T-helper 9 cell (primary cell): ENCODE data around the gene LYPD6.
"Not testable (repeated sequence)": the region's sequence is repeated elsewhere in the genome, so short reads cannot be mapped to it uniquely, and the experiment has no call there.

Source experiments
- DNase-seq: peaks from one replicate; pipeline ENCODE4 v3.0.0-alpha.2; 2020
- total RNA-seq, 2 donors: gene quantifications; one replicate each; lab custom pipeline; 2026; lab: John Stamatoyannopoulos, UW

The LYPD6 gene, protein sequence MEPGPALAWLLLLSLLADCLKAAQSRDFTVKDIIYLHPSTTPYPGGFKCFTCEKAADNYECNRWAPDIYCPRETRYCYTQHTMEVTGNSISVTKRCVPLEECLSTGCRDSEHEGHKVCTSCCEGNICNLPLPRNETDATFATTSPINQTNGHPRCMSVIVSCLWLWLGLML
- 0 reads per million in 2 donors for total RNA-seq

DNA sequence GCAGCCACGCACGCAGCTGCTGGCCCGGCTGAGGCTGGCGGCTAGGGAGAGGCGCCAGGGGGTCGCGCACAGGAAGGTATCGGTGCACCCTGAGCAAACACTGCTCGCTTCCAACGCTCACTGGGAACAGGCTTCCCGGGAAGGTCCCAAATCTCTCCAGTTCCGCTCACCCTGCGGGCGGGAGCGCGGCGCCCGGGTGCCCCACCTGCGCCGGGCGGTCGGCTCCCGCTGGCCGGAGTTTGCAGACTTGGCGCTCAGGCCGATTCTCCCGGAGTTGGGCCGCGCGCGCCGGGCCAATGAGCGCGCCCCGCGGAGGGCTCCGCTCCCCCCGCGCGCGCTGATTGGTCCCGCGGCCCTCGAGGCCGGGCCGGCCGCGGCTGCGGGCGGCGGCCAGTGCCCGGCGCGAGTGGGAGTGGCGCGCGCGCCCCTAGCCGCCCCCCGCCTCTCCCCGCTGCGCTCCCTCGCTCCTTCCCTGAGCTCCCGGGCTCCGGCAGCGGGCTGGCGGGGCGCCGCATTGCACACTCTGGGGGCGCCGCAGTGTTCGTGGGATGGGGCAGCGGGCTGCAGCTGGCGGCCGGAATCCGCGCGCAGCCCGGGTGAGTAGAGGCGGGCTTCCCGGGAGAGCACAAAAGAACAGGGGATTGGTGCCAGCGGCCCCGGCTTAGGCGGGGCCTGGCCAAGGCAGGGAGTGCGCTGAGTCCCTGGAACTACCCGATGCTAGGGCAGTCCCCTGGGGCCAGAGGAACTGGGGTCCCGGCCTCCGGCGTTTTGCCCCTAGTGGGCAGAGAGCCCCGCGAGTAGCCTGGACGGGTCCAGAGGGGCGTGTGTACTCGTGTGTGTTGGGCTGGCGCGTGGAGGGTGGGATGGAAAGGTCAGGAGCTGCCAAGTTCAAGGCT, at the start of gene LYPD6:
LYPD6 (plus strand) TSS at position 461 of the 896 bp plus-strand sequence. CDS start 107,122 bp downstream, outside the sequence.
- DNase-seq: no peak

DNA sequence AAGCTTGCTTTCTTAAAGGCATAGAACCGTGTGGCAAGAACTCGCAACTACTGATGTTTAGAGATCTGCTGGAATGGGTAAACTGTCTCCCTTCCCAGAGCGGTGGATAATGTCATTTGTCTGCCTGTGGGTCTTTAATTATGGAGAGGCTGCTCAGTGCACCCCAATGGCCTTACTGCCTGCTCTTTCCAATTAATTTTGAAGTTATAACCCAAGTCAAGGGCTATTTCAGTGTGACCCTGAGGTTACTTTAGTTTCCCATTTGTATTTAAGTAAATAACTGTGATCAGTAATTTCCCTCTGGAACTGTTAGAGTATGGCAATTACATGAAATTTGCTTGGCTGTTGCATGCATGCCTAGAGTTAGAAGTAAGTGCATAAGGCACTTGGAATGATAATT, 48.9 kb upstream of the LYPD6 start:
- no peak for DNase-seq

DNA sequence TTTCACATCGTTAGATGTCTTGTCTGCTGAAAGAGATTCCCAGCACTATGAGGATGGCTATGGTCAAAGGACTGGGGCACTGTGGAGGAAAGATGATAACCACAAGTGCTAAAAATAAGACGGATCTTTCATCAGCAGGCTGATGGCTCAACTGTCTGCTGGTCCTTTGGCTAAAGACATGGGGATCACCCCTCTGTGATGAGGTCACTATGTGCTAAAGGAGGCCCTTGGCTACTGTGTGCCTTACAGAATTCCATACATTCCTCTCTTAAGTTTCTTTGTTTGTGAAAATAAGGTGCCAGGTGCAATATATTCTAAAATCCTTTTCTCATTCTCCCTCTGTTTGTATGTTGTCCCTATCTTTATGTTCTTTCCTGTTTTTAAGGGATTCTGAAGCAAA, 39.7 kb upstream of the LYPD6 start:
- DNase-seq: no peak

DNA sequence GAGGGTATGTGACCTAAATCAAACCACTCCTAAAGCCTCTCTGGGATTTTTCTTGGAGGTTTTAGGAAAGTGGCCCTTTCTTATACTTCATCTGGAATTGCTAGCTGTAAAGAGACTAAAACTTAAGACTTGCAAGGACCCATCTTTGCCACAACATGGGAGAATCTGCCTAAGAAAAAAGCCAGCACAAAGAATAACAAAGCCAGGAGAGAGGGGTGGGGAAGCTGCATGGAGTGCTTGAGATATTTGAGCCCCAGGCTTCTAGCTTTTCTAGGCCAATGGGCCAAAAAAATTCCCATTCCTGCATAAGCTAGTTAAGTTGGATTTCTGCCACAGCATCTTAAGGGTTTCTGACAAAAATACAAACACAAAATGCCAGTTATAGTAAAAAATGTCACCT, 38.5 kb upstream of the LYPD6 start:
- no peak for DNase-seq

DNA sequence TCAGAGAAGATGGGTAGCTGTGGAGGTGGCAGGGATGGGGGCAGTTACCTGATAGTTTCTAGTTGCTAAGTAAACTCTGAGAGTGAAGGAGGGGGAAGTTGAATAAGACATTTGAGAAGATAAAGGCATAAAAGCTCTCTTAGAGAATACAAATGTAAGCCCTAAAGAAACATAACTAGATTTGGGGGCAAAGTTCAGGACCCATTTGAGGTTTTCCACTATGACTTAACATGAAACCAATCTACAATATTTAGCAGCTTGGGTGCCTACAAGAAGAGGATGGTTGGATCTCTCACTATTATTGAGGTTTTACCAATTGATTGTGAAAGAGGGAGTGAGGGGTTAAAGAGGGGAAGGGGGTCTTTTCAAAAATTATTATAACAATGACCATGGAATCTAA, 34.4 kb upstream of the LYPD6 start:
- no peak for DNase-seq

DNA sequence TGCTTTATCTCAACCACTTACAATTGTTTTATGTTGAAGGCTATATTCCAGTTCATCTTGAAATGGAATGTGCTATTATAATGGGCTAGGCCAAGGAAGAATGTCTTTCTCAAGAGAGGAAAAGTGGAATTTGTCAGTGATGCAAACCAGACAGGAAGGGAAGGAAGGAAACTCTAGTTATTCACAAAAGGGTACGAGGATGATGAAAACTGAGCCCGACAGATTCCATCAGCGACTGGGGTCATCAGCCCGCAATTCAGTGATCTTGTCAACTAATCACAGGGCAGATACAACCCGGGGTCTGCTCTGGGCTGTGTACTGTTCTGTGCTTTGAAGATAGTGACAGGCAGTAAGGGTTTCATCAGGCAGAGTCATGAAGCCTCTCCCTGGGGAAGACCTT, 23.4 kb upstream of the LYPD6 start:
- DNase-seq: no peak

DNA sequence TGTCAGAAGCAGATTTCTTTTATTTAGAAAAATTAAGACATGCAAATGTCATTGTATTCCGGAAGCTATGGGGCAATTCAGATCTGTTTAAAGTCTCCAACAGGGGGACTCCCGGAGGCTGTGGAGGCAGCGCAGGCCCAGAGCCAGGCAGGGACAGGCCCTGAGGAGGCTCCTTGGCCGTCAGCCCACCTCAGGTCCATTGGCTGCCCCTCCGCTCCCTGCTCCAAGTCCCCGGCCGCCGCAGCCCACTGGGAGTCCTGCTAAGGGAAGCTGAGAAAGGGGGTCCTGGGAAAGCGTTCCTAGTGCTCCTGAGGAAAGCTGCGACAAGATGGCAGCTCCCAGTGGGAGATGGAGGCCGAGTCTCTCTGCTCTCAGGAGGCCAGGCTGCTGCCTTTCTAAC, 20.0 kb upstream of the LYPD6 start:
- no peak for DNase-seq

DNA sequence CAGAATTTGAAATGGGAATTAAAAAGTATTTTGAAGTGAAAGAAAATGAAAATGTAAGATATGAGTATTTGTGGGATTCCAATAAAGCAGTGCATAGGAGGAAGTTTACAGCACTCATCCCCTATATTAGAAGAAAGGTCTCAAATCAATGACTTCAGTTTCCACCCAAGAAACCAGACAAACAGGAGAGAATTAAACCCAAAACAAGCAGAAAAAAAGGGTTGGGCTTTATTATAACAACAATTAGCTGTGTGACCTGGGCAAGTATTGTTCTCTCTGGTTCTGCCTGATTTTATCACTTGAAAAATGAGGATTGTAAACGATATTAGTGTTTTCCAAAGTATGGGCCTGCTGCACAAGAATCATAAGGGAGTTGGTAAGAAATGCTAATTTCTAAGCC, 18.3 kb upstream of the LYPD6 start:
- DNase-seq: no peak

DNA sequence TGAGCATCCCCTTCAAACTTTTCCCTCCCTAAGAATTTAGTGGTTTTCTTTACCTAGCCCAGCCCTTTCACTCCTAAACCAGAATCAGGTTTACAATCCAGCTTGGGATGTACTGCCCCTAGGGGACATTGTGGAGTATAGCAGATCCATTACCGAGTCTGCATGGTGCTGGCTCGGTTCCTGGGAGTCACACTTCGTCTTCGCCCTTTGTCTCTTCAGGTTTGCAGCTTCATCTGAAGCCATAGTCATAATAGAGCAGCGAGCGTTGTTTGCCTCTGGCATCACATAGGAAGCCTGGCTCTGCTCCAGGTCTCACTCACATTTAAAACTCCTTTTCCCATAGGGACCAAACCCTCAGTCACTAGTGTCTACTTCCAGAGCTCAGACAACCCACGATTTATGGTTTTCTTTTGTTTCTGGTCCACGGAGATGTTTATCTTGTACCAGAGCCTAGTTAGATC, 16.8 kb upstream of the LYPD6 start:
- DNase-seq: no peak

DNA sequence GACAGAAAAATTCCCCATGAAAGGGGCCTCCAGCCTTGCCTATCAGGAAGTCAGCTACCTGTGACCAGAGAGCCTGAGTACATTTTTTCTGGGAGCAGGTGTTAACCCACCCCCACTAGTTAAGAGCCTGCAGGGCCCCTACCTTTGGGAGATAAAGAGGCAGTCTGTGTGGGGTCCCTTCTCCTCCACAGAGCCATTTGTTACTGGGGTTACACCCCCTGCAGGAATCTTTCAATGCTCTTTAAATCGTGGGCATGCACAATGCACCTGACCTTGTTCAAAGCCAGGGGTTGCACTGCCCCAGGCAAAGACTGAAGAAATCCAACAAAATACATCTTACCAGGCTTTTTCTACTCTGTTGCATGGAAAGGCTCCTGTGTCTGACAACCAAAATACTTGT, 15.7 kb upstream of the LYPD6 start:
- no peak for DNase-seq

DNA sequence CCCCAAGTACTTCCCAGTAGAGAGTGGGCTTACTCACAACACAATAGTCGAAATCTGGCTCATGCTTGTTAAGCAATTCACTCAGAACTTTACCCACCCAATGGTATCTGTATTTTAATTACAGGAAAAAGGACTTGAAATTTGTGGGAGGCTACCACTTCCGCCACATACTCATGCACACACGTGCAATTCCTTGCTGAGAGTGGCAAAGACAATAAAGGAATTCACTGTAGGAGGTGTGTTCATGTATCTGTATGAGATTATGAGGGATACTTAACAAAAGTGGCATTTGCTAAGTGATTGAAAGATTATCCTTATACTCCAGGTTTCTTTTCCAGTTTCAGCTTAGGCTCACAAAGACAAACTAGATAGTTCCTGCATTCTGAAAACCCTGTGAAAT, 14.9 kb upstream of the LYPD6 start:
- DNase-seq: no peak

DNA sequence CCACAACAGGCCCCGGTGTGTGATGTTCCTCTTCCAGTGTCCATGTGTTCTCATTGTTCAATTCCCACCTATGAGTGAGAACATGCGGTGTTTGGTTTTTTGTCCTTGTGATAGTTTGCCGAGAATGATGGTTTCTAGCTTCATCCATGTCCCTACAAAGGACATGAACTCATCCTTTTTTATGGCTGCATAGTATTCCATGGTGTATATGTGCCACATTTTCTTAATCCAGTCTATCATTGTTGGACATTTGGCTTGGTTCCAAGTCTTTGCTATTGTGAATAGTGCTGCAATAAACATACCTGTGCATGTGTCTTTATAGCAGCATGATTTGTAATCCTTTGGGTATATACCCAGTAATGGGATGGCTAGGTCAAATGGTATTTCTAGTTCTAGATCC, 11.8 kb upstream of the LYPD6 start:
- not testable (repeated sequence) for DNase-seq

DNA sequence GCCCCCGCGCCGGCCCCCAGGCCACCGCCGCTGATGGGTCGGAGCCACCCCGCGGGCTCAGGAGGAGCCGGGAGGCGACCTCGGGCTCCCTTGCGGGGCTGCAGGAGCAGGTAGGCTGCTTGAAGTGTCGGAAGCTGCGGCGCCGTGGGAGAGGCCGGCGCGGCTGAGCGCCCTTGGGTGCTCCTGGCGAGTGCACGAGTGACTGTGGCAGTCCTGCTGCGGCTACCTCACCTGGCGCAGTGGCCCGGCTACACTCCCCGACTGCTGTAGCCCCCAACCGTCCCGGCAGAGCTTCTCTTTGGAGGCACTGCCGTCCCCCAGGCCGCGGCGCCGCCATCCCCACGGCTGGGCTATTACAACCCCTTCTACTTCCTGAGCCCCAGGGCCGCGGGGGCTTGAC, 10.0 kb upstream of the LYPD6 start:
- no peak for DNase-seq

DNA sequence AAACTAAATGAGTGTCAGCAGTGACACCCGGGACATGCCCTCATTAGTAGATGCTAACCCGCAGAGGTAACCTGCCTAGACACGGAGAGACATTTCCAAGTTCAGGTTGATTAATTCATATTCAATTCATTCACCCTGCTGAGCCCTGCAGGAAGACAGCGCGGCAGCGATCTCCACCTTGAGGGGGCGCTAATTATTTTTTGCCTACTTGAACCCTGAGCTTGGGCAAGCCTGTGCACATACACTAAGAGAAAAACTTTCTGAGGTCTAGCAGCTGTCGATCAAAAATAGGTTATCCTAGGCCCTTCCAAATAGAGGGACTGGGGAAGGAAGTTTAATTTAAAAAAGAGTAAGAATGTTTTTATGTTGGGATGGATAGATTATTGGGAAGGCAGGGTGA, 1.3 kb upstream of the LYPD6 start:
- DNase-seq: no peak

DNA sequence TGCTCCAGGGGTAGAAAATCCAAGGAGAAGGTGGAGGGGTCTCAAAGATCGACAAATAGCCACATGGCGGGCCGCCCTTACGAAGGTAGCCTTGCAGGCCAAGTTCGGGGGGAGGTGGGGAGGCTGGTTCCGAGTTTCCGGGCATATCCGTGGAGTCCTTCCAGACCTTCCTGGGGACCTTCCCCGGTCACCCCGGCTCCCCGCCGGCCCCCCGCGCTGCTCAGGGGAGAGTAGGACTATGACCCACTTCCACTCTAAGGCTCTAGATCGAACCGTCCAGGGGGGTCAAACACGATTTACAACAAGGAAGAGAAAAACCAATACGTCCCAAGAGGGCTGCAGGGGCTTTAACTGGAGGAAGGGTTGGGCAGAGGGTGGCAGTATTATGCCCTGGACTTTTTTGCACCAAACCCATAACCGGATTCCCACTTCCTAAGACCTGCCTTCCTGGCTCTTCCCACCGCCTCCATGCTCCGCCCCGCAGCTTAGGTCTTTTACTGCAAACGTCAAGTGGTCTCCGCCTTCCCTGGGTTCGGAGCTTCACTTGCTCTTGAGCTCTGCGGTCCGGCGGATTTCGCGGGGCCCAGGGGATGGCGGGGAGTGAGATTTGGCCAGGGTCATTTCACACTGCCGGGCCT, 779 bp upstream of the LYPD6 start:
- no peak for DNase-seq

DNA sequence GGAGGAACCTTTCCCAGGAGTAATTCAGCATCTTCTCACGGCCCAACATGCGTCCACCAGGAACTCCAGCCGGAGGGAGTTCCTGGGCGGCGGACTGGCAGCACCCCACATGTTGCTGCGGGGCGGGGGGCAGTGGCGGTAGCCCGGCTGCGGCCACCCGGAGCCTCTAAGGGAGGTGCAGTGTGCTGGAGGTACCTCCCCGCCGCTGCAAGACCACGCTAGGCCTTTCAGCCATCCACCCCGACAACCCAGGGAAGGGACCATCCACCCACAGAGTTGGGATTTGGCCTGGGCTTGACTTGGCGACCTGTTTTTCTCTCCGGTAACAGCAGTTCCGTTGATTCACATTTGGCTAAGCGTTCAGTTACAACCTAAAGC, 625 bp downstream of the LYPD6 start:
- no peak for DNase-seq

DNA sequence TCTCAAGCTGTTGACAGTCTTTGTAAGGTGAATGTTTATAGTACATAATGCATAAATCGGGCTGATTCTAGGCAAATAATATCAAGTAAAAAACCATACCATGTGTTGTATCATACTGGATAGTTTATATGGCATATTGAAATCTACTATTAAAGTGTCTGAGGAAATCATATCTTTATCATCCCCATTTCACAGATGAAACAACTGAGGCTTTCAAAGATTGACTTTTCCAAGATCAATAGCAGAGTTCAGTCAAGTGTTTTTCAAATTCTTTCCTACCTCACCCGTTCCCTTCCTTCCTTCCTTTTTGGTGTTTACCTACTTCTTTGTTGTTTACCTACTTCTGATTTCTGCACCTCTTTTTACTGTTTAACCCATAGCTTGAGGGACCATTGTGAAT, 2.0 kb downstream of the LYPD6 start:
- no peak for DNase-seq

DNA sequence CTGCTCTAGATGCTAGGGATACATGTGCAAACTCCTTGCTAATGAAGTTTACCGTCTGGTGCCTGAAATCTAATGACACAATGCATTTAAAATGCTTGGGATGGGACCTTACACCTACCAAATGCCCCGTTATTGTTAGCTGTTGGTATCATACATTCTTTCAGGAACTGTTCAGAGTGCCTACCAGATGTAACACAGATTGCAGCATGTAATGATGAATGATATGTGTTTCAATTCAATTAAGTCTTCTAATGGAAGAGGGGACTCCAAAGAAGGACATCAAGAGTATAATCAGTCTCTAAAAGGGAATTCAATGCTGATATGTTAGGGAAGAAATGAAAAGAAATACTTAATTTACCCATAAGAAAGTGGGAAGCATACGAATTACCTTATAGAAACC, 3.2 kb downstream of the LYPD6 start:
- no peak for DNase-seq

DNA sequence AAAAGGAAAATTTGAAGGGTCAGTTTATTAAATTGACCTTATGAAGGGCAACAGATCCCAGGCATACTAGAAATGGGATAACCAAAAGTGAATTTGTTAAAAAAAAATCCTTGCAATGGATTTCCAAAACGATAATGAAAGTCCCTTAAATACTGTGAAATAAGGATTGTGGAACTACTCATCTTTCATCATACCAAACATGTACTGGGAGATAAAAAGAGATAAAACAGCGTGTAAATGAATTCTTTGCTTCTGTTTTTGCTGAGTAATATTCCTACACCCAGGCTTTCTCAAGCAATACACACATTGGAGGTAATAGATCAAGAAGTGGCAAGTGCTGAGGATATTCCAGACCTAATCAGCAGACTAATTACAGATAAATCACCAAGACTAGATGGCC, 3.8 kb downstream of the LYPD6 start:
- DNase-seq: no peak

DNA sequence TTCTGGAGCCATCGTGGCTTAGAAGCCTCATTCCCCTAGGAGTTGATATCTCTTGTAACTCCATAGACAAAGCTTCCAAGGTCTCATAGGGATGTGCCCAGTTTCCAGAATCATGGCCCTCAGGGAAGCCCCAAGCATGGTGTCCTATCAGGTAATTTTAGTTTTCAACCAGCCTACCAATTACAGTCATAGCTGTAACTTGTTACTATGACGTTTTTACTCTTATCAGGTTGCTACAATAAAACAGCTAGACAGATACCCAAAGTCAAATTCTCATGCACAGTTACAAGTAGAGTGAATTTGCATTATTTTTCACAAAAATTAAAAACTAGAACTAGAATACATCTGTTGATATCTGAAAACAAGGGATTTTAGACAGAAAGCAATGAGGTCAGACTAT, 8.9 kb downstream of the LYPD6 start:
- DNase-seq: no peak

DNA sequence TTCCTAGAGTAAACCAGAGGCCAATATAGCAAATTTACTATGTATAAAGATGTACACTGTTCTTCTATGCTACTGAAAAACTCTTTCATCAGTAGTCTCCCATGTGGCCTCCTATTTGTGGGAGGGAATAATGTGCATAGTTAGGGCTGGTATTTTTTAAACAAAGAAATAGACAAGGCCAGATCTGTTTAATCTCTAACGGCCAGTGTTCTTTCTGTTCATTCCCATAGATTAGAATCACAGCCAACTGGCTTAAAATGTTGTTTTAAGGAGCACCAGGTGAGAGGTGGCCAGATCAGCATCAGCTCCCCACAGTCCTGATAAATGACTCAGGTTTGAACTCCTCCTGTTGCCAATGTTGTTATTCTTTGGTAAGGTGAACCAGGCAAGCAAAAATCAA, 12.1 kb downstream of the LYPD6 start:
- DNase-seq: no peak

DNA sequence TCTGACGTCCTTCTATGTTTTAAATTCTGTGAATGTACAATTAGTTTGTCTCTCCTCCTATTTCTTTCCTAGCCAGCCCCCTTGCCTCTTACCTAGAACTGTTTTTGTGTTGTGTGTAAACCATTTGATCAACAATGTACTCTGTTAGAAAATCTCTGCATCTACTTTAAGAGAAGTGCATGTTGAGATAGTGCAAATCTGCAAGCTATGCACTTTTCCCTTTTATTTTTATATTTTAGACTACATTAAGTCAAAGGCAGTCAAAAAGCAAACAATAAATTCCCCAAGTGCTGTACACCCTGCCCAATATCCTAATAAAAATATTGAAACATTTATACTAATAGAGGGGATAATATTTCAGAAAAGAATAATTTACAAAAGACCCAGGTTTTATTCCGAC, 13.7 kb downstream of the LYPD6 start:
- no peak for DNase-seq

DNA sequence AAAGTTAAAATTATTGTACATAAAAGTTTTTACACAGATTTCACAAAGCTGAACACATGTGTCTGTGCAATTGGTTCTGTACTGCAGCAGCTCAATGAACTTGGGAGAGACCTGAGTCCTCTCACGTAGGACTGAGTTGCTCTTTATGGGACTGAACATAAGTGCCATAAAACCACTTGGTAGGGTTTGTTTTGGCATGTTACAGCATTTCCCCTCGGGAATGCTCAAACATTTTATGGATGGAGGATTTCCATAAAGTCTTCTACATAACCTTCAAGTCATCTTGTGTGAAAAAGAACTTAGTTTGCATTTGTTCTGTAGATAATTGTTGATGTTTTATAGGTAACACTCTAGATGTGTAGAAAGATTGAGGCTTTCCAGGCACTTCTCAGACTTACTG, 15.9 kb downstream of the LYPD6 start:
- DNase-seq: no peak

DNA sequence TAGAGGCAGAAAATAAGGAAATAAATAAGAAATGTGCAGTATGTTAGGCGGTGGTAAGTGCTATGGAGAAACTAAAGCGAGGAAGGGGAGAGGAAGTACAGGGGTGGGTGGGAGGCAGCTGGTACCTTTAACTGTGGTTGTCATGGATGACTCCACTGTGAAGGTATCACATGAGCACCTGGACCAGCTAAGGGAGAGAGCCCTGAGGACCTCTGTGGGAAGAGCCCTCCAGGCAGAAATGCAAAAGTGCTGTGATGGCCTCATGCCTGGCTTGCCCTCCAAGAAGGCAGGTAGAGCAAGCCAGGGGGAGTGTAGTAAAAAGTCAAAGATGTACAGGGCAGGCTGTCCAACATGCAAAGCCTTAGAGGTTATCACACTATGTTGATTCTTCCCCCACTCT, 17.9 kb downstream of the LYPD6 start:
- DNase-seq: no peak
